Jurkat, Clone E6-1 (cell line): Measurements from ENCODE around the gene AAMP.

Source experiments
- DNase-seq: peaks from one replicate; pipeline ENCODE4 v3.0.0-alpha.2; 2011; ENCODE audit warnings: low read depth, low spot score
- H3K4me3 ChIP-seq: 2 replicates; pipeline ENCODE4 v1.5.1; 2011; ENCODE audit warnings: mild to moderate bottlenecking, low read length, control low read depth, moderate library complexity

AAMP gene

GRCh38 chr2:218262631-218263586 is 7.0 kb downstream of the AAMP start:
- DNase-seq, result no peak
- H3K4me3 ChIP-seq, result no peak overlapping the region

GRCh38 chr2:218262237-218262600 is 7.7 kb downstream of the AAMP start:
- no peak overlapping the region for H3K4me3 ChIP-seq
- DNase-seq, result no peak

DNA sequence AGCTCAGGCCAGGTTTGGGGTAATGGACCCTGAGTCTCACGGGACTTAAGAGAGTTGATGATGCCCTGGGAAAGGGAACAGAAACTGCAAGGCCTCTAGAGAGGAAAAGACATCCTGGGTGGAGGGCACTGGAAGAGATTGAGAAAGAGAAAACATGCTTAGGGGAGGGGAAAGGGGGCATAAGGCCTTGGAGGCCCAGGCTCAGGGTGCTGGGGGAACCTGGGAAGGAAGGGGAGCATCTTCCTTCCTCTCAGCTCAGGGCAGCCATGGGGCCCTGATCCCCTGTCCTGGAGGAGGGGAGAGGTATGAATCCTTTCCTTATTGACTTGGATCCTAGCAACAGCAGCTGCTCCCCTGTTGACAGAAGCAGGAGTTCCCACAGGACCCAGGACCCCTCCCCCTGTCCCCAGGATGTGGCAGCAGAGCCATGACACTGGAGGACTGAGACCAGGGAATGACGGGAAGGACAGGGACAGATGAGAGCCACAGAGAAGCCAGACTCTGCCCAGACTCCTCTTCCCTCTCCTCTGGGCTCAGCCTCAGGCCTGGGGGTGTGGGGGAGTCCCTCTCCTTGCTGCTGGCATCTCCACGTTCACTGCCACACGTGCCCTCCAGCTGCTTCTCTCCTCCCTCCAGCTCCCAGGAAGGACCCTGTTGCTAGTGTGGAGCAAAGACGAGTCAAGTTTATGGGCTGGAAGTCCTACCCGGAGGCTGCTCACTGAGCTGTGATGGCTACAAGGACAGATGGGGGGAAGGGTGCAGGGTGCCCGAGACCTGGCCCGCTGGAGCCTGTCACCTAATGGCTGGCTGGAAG is 8.3 kb downstream of the AAMP start:
- no peak for DNase-seq
- no peak overlapping the region for H3K4me3 ChIP-seq

GRCh38 chr2:218260742-218261422 is 9.1 kb downstream of the AAMP start, which contains the start of gene GPBAR1:
TSS of gene GPBAR1 (plus strand) at chr2:218261015. CDS start at chr2:218262725, 1,710 bp downstream.
- DNase-seq, result no peak
- H3K4me3 ChIP-seq, result no peak within 1 kb of the TSS

DNA sequence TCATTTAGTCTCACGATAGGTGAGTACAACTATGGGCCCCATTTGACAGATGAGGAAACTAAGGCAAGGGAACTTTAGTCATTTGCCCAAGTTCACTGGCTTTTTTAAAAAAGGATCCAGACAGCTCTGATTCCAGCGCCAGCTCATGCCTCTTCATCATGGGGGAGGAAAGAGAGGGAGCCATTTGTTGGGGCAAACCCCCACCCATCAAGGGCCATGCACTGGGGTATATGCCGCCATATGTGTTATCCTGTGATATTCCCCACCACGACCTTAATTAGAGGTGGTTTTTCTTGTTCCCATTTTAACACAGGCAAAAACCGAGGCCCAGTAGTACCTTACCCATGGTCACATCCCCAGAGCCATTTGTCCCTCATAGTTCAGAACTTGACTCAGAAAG is 9.8 kb downstream of the AAMP start:
- no peak overlapping the region for H3K4me3 ChIP-seq
- DNase-seq, result no peak

DNA sequence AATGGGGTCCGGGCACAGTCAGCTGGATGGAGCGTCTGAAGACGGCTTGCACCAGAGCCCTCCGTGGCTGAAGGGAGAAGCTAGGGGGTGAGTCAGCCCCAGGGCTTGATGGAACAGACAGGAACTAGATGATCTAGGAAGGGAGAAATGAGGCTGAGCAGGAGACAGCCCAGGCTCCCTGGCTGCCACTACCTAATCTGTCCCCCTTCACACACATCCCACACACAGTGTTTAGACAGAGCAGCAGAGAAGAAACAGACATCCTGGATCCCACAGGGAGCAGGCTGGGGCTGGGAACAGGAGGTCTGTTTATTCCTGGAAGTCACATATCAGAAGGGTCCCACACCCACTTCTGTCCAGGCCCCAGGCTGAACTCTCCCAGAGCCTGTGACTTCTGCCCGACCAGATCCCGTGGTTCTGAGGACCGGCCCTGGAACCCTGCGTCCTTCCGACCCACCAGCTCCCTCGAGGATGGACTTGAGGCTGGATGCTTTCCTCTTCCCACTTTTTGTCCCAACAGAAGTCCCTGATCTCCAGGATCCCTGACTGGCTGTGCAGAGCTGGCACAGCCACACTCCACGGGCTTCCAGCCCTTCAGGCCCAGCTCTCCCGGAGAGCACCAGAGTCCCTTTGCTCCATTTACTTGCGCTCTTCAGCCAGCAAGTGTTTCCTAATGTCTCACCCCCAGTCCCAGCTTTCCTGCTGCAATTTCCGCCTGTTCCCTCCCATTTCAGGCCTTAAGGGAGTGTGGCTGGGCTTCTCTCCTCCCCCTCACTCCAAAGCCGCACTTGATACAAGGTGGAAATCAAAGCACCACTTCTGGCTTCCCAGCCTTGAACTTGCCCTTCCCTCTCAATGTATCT is 10.6 kb downstream of the AAMP start:
- no peak overlapping the region for H3K4me3 ChIP-seq

GRCh38 chr2:218257390-218257981 is 12.5 kb downstream of the AAMP start:
- peak; percentile 53 for DNase-seq
- H3K4me3 ChIP-seq, result no peak overlapping the region

More for the DNA sequence above, 10.6 kb downstream of the AAMP start:
- no peak for DNase-seq

DNA sequence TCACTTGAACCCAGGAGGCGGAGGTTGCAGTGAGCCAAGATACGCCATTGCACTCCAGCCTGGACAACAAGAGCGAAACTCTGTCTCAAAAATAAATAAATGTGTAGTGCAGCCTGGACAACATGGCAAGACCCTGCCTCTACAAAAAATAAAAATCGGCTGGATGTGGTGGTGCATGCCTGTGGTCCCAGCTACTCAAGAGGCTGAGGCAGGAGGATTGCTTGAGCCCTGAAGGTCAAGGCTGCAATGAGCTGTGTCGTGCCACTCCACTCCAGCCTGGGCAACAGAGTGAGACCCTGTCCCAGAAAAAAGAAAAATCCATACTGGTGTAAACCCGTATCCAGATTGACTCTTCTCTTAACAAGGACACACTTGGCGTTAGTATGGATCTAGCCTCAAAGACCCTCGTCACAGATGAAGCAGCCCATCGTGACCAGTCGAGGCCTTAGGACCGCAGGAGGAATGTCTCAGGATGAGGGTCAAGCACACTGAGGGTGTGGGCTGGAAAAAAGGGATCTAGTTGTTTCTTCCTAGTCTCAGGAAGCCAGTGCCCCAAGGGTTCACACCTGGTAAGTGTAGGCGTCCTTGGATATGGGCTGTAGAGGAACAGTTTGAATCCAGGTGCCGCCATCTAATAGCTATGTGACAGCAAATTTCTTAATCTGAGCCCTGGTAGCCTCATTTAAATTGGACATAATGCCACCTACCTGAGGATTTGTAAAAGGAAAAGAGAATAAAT is 13.2 kb downstream of the AAMP start:
- DNase-seq, result no peak
- no peak overlapping the region for H3K4me3 ChIP-seq

- no peak overlapping the region for H3K4me3 ChIP-seq
- DNase-seq, result no peak
Observed at GRCh38 chr2:218255446-218255845, 14.5 kb downstream of the AAMP start.

- DNase-seq, result no peak
- no peak overlapping the region for H3K4me3 ChIP-seq
Observed at GRCh38 chr2:218253232-218253625, 16.7 kb downstream of the AAMP start.

DNA sequence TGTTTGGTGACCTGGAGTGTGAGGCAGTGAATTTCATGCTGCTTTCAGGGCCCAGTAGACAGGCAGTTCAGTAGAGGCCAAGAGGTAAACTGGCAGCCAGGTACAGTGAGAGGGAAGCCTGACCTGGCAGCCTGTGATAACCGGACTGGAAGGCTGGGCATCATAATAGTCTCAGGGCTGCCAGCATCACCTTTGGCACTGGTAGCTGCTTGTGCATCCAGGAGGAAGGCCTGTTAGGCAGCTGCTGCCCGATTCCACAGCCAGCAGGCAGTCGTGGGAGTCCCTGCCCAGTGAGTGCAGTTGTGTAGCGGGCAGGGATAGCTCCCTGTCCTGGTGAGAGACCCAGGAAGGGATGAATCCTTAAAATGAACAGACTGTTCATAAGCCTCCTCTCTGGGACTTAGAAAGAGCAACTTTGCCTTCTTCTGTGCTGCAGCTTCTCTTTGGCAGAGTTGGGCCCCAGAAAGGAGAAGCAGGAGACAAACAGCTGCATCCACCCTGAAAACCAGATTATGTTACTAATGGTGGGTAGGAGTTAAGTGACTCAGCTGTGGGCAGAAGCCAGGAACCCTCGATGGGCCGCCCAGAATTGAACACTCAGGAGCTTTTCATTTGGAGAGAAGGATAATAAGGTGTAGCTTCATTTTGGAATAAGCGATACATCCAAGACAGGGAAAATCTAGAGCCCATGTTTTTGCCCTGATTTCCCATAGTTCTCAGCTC is 17.3 kb downstream of the AAMP start:
- DNase-seq, result no peak

GRCh38 chr2:218249691-218250090 is 20.2 kb downstream of the AAMP start:
- no peak overlapping the region for H3K4me3 ChIP-seq
- no peak for DNase-seq

More for the DNA sequence above, 17.3 kb downstream of the AAMP start:
- H3K4me3 ChIP-seq, result no peak overlapping the region

GRCh38 chr2:218245214-218245613 is 24.7 kb downstream of the AAMP start:
- no peak overlapping the region for H3K4me3 ChIP-seq
- no peak for DNase-seq

- no peak for DNase-seq
- H3K4me3 ChIP-seq, result no peak overlapping the region
Observed at GRCh38 chr2:218244665-218245064, 25.3 kb downstream of the AAMP start.

DNA sequence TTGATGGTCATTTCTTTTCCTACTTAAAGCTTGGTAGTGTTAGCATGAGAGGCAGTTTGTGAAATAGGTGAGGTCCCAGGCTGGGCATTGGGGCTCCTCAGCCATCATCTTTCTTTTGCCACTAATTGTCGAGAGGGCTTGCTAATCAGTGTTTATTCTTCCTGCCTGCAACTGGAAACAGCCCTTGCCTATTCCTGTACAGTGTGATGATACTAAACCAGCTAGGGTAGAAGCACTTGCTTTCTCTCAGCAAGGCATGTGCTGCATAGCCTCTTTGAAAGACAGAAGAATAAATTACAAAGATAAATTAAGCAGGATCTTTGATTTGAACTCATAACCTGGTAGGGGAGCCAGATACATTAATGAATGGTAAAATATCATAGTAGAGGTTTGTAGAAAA is 25.7 kb downstream of the AAMP start:
- no peak for DNase-seq
- no peak overlapping the region for H3K4me3 ChIP-seq

DNA sequence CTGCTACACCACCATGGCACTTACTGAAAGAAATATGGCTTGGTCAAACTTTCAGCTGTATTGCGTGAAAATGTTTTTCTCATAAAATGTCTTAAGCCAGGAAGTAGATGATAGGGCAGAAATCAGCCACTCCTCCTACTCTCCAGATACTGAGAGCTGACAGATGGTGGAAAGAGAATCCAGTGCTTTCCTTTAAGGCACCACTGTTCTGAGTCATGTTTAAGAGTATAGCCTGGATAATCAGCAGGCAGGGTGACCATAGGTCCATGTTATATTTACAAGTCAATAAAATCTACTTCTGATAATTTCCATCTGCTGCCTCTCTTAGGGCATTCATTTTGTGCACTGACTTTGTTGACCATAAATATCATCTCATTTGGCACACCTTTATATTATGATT is 31.1 kb downstream of the AAMP start:
- no peak overlapping the region for H3K4me3 ChIP-seq
- DNase-seq, result no peak

DNA sequence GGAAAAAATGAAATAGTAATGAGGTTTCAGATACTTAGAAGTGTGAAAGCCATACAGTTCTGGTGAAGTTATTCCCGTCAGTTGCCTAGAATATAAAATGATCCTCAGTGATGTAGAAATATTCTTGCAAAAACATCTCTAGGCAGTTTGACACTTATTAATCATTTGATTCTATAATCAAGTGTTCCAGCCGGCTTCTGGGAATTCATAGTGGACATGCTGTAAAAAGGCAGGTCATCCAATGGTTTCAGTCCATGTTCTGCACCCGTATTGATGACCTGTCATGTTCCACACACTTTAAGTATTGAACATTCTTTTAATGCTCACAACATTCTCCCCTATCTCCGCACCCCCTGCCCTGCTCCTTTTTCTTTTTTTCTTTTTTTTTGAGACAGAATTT is 33.1 kb downstream of the AAMP start:
- DNase-seq, result no peak

More for the DNA sequence above, 33.1 kb downstream of the AAMP start:
- H3K4me3 ChIP-seq, result no peak overlapping the region
